ENCODE results near the gene ANKRD45.

DNA sequence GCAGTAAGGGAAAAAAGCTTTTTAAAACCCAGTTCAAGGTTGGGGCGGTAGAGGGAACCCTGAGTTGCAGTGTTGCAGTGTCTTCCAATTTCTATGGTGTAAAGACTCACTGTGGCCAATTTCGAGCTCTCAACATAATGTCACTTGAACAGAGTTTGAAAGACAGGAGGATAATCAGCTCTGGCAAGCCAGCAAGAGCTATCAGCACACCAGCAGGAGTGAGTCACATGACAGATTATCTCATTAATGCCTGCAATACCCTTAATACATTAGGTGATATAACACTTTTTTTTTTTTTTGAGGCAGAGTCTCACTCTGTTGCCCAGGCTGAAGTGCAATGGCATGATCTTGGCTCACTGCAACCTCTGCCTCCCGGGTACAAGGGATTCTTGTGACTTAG is 89.6 kb downstream of the ANKRD45 start:
- TF ChIP-seq CTCF (IDR thresholded peaks at IDR 0.05 in 4 of 5, conservative IDR thresholded peaks at IDR 0.05 in 1 of 5) (no peak), POLR2A (IDR thresholded peaks at IDR 0.05) (no peak)

Measured in gastrocnemius medialis (tissue), 4 donors.